Thyroid gland (tissue), 4 donors: Measurements from ENCODE around the gene HIVEP1.

Source experiments
- CTCF ChIP-seq, 6 experiments: fragments of 200-600 bp in 3 of 6; fragments of 450-650 bp in 3 of 6; sonication (generic) in 3 of 6; IDR thresholded peaks; one replicate each; pipeline ENCODE4 v1.5.1; 2016 to 2019; ENCODE audit warnings: antibody characterized with exemption in 6 of 6, mild to moderate bottlenecking in 2 of 6, inconsistent platforms in 1 of 6, moderate library complexity in 1 of 6
- POLR2A ChIP-seq, 2 donors: fragments of 450-650 bp; IDR thresholded peaks; one replicate each; pipeline ENCODE4 v1.6.1; 2017; ENCODE audit warnings: antibody characterized with exemption in 2 of 2, mild to moderate bottlenecking in 2 of 2, moderate library complexity in 1 of 2

DNA sequence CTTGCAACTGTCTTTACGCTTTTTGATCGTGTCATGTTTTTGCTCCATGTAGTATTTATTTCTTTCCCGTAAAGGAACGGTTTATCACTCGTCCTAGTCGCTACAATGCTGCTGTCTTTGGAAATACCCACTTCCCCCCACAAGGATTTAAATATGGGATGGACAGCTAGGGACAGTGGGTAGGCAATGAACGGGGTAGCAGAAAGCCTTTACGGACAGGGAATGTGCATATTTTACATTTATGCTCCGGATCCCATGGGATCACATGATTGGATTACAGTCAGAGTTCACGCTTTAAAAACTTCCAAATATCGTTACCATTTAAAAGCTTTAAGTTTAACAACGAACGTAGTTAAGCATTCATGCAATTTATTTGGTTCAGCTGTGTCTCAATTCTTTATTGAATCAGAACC lies 1.2 kb downstream of the HIVEP1 start:
- TF ChIP-seq POLR2A (IDR thresholded peaks at IDR 0.05) (no peak), CTCF (IDR thresholded peaks at IDR 0.05) (no peak)
